Cortex of kidney (tissue), 1 donor: ENCODE measurements around the gene ASAH2B.
"Not testable (repeated sequence)": the region's sequence is repeated elsewhere in the genome, so short reads cannot be mapped to it uniquely, and the experiment has no call there.

Experiments used
- DNase-seq: peaks from one replicate; lab custom pipeline; 2025; lab: John Stamatoyannopoulos, UW

The ASAH2B gene

GRCh38 chr10:50739618-50740292, at the start of gene ASAH2B:
Gene ASAH2B (plus strand): TSS chr10:50739936. CDS start chr10:50745131, 5,195 bp downstream.
- DNase-seq = no peak

GRCh38 chr10:50697819-50698218, 41.9 kb upstream of the ASAH2B start:
- DNase-seq = not testable (repeated sequence)

GRCh38 chr10:50701947-50702346, 37.8 kb upstream of the ASAH2B start:
- DNase-seq = not testable (repeated sequence)

- not testable (repeated sequence) for DNase-seq
Observed at GRCh38 chr10:50702997-50703396, 36.7 kb upstream of the ASAH2B start.

GRCh38 chr10:50704436-50705079, 35.2 kb upstream of the ASAH2B start:
- not testable (repeated sequence) for DNase-seq

DNA sequence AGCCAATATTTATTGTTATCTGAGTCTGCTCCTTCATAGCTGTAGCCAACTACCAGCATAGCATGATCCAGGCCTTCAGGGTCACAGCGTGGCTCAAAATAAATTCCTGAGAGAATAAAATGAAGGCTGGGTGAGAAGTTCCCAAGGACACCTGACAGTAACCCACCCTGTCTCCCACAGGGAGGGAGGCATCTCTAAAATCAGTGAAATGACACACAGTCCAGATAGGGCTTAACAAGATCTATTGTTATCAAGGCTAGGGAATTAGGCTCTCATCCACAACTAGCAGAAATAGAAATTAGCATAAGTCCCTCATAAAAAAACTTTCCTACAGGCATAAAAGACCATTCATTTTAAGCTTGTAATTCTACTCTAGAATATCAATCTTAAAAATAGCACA, 33.7 kb upstream of the ASAH2B start:
- not testable (repeated sequence) for DNase-seq

DNA sequence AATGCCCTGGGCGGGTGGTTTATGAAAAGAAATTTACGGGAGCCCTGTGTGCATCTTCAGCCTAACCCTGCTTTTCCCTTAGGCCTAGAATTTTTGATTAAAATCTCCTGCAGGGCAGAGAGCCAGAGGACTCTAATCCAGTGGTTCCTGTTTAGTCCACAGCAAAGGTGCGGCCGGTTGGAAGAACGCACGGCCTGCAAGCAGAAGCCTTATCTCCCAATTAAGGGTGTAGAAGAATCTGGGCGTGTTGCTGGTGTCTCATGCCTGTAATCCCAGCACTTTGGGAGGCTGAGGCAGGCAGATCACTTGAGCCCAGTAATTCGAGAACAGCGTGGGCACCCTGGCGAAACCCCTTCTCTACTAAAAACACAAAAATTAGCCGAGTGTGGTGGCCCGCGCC, 29.5 kb upstream of the ASAH2B start:
- not testable (repeated sequence) for DNase-seq

- not testable (repeated sequence) for DNase-seq
Observed at GRCh38 chr10:50723812-50724211, 15.9 kb upstream of the ASAH2B start.

- not testable (repeated sequence) for DNase-seq
Observed at GRCh38 chr10:50728112-50728511, 11.6 kb upstream of the ASAH2B start.

GRCh38 chr10:50738987-50739617, 634 bp upstream of the ASAH2B start:
- not testable (repeated sequence) for DNase-seq

DNA sequence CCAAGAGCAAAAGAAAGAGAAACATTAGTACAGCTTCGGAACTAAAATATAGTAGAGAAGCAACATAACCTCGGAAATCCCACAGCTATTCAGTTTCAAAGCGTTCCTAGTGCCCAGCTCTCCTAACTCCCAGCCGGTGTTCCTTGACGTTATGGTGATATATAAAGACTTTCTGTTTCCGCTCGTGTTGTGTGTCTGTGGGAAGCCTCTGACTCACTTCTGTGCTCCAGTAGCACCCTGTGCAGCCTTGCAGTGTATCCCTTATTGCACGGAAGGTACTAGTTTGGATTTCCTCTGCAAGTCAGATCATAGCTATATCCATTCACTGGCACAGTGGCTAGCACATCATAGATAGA, 535 bp downstream of the ASAH2B start:
- DNase-seq = no peak

- not testable (repeated sequence) for DNase-seq
Observed at GRCh38 chr10:50742820-50743219, 3.1 kb downstream of the ASAH2B start.

GRCh38 chr10:50766774-50767513, 27.2 kb downstream of the ASAH2B start:
- not testable (repeated sequence) for DNase-seq

DNA sequence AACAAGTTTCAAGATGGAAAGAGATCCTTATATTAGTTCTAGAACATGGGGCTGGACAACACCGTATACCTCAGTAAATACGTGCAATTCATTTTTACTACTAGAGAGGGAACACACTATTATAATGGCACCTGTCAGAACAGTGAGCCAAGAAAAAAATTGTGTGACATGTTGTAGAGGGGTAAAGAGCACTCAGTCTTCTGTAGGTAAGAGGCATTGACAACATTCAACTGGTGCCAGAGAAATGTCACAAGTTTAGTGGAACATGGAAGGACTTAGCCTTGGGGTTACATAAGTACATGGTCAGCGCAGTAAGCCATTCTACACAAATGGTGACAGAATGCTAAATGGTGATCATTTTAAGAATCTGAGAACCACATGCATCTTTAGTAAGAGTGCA, 32.3 kb downstream of the ASAH2B start:
- not testable (repeated sequence) for DNase-seq

DNA sequence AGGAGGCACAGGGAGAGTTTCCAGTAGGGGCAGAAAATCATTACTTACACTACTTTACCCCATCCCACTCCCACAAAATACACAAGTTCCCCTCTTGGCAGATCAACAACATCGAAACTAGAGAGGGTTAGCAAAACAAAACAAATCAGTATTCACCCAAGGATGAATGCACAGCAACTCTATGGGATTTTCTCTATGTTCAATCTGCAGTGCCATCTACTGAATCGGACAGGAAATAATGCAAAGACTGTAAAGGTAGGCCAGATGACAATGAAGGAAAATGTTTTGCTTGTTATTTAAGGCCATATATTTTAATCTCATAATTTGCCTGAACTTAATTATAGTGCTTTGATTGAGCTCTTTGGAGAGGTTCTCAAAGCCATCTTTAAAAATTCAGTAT, 35.1 kb downstream of the ASAH2B start:
- not testable (repeated sequence) for DNase-seq

DNA sequence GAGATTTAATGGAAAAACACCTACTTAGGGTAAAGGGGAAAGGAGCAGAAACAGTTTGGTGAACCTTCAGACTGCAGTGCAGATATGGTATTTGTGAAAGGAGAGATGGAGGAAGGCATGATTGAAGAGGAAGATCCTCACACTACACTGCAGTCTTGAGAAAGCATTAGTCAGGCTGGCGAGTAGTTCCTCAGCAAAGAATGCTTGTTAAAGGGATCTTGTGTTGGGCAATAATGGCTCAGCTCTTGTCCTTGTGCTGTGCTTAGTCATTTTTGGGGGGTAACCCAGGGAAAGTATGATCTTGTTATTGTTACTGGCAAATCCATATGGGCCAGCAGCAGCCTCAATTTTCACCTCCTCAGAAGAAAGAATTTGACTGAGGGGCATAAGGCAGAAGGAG, 40.3 kb downstream of the ASAH2B start:
- not testable (repeated sequence) for DNase-seq

DNA sequence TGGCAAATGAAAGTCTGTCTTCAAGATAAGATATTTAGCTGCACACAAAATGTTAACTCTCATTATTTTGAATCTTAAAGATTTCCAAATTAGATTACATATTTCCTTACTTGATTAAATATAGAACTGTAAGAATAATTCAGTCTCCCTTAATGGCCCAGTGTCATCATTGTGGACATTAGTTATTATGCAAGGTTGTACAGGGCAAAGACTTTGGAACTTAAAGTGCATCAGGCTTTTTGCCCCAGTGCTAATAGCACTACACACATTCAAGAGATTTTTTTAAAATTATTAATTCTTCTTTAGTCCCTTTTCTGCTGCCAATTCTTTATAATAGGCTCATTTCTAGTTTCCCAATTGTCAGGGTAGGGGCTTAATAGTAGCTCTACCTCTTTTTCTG, 42.3 kb downstream of the ASAH2B start:
- not testable (repeated sequence) for DNase-seq

DNA sequence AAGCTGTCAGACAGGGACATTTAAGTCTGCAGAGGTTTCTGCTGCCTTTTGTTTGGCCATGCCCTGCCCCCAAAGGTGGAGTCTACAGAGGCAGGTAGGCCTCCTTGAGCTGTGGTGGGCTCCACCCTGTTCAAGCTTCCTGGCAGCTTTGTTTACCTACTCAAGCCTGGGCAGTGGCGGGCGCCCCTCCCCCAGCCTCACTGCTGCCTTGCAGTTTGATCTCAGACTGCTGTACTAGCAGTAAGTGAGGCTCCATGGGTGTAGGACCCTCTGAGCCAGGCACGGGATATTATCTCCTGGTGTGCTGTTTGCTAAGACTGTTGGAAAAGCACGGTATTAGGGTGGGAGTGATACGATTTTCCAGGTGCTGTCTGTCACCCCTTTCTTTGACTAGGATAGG, 48.2 kb downstream of the ASAH2B start:
- not testable (repeated sequence) for DNase-seq

DNA sequence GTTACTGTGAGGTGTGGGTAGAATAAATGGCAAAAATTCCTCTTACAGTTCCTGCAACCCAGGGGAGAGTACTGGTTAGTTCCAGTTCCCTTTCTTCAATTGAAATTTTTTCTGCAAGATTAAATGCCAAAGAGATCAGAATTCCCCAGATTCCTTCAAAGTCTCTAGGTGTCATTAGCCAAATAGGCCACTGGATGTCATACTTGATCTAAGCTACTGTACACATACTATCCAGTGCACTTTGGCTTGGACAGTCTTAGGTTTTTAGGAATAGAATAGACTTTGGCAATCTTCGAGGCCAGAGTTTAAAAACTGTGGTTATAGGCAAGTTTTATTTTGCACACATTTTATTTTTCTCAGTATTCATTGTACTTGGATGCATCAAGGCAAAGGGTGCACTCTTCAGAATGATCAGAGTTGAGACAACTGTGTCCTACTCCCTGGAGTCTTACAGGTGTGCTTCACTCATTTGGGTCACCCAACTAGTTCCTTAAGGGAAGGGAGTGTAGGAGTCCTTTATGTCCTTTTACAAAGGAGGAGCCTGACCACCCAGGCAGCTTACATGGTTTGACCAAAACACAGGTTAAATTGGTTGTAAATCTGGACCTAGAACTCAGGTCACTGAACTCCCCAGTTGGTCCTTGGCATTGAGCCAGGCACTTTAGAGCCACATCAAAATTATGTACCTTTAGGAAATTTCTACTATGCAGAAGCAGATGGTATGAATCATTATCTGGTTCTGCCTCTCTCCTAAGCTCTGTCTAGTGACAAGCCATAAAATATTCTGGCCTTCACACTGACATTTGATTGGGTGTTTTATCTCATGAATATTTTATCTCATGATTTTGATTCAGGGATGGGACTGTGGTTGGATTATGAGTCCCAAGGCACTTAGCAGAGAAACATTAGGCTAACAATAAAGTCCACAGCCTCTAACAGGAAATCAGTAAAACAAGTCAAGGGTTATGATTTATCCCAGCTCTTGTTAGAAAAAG, 49.5 kb downstream of the ASAH2B start:
- DNase-seq = no peak

DNA sequence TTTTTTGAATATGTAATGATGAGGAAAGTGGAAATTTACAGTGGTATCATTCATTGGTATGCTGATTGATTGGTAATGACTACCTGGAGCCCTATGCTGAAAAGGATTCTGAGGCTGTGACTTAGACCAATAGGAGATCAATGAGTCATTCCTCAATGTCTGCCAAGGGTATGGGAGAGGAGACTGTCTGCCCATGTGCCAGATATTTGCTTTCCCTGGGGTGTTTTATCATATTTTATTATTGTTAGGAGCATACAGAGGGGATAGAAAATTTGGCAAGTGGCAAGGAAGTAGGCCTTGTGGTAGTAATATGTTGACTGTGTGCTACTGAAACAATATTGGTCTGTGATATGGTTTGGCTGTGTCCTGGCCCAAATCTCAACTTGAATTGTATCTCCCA, 54.8 kb downstream of the ASAH2B start:
- DNase-seq = no peak

DNA sequence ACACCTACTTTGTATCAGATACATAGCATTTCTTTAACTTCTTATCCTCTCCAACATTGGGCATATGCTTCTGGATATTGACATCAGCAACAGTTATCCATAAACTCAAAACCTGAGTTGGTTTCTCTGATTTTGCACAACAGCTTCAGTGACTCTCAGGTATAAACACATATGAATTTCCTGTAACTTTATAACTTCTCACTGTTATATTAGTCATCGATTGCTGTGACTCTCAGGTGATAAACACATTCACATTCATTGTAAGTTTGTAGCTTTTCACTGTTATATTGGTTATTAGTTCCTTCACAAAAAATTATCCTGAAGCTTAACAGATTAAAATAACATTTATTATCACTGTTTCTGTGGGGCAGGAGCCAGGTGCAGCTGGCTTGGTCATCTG, 57.0 kb downstream of the ASAH2B start:
- DNase-seq = no peak
